Frontal cortex (tissue), 4 donors: ENCODE measurements around the gene ADARB2. TPM values are rescaled to one million over a fixed set of nuclear protein-coding genes. Genes with fewer than 3 reads are reported as not detected.
A peak's percentile ranks its signal among the peaks of the same experiment; 100 is the strongest.

ENCODE experiments used
- DNase-seq, 2 donors: peaks; one replicate each; pipeline ENCODE4 v3.0.0; 2012; ENCODE audit warnings: low spot score in 2 of 2
- FAIRE-seq: peaks from 2 replicates; lab custom pipeline; 2012; peaks lifted over from hg19 to GRCh38; lab: Jason Lieb, UNC
- total RNA-seq: library from RNA; depleted of rRNA; stranded (reverse); fragments of >200 nt; gene quantifications from one replicate; pipeline ENCODE4 v1.2.3, GENCODE V29; 2014
- donor health status: control.
- donor health status: control.
- donor health status: control.

The ADARB2 gene
- total RNA-seq, 1 donor from 2014 or later = 3.3 TPM

GRCh38 chr10:1188558-1189135 lies 548.7 kb downstream of the ADARB2 start:
- DNase-seq (no peak), FAIRE-seq (no peak)

GRCh38 chr10:1187855-1188557 lies 549.3 kb downstream of the ADARB2 start:
- FAIRE-seq (peak; percentile 26), DNase-seq (peak in 1 of 2 donors; percentile 43)

GRCh38 chr10:1187151-1187854 lies 550.0 kb downstream of the ADARB2 start:
- peak; percentile 44 to 65 for DNase-seq

GRCh38 chr10:1186683-1186990 lies 550.7 kb downstream of the ADARB2 start:
- DNase-seq (no peak), FAIRE-seq (no peak)

More at GRCh38 chr10:1187151-1187854, 550.0 kb downstream of the ADARB2 start:
- FAIRE-seq = no peak

- FAIRE-seq (no peak), DNase-seq (no peak)
Observed at GRCh38 chr10:1185911-1186682, 551.2 kb downstream of the ADARB2 start.

GRCh38 chr10:1184541-1185430 lies 552.5 kb downstream of the ADARB2 start:
- FAIRE-seq (no peak), DNase-seq (no peak)

GRCh38 chr10:1183701-1184100 lies 553.6 kb downstream of the ADARB2 start:
- FAIRE-seq = no peak
- no peak for DNase-seq

- DNase-seq = no peak
- FAIRE-seq = no peak
Observed at GRCh38 chr10:1183033-1183396, 554.3 kb downstream of the ADARB2 start.

- no peak for FAIRE-seq
- DNase-seq = no peak
Observed at GRCh38 chr10:1182280-1183032, 554.9 kb downstream of the ADARB2 start.

- DNase-seq = no peak
- no peak for FAIRE-seq
Observed at GRCh38 chr10:1180836-1181235, 556.5 kb downstream of the ADARB2 start.

- DNase-seq = no peak
- FAIRE-seq = no peak
Observed at GRCh38 chr10:1180071-1180730, 557.1 kb downstream of the ADARB2 start.

GRCh38 chr10:1179346-1180070 lies 557.8 kb downstream of the ADARB2 start:
- DNase-seq = no peak
- no peak for FAIRE-seq

GRCh38 chr10:1178506-1178905 lies 558.8 kb downstream of the ADARB2 start:
- DNase-seq (no peak), FAIRE-seq (no peak)

- no peak for DNase-seq
- no peak for FAIRE-seq
Observed at GRCh38 chr10:1177936-1178335, 559.4 kb downstream of the ADARB2 start.

GRCh38 chr10:1175956-1176565 lies 561.3 kb downstream of the ADARB2 start:
- no peak for DNase-seq

GRCh38 chr10:1174022-1174421 lies 563.3 kb downstream of the ADARB2 start:
- DNase-seq (no peak), FAIRE-seq (no peak)

More at GRCh38 chr10:1175956-1176565, 561.3 kb downstream of the ADARB2 start:
- FAIRE-seq = no peak

- DNase-seq = no peak
- FAIRE-seq = no peak
Observed at GRCh38 chr10:1173091-1173490, 564.2 kb downstream of the ADARB2 start.
